Measurements from ENCODE around the gene EGLN3. TPM values are rescaled to one million over a fixed set of nuclear protein-coding genes. Genes with fewer than 3 reads are reported as not detected.

EGLN3 gene
- total and polyA plus RNA-seq, 2 of the 13 experiments (the other 11 are each of a cell fraction or from before 2014, with no cell fraction given) = 0.18 to 27.3 TPM

DNA sequence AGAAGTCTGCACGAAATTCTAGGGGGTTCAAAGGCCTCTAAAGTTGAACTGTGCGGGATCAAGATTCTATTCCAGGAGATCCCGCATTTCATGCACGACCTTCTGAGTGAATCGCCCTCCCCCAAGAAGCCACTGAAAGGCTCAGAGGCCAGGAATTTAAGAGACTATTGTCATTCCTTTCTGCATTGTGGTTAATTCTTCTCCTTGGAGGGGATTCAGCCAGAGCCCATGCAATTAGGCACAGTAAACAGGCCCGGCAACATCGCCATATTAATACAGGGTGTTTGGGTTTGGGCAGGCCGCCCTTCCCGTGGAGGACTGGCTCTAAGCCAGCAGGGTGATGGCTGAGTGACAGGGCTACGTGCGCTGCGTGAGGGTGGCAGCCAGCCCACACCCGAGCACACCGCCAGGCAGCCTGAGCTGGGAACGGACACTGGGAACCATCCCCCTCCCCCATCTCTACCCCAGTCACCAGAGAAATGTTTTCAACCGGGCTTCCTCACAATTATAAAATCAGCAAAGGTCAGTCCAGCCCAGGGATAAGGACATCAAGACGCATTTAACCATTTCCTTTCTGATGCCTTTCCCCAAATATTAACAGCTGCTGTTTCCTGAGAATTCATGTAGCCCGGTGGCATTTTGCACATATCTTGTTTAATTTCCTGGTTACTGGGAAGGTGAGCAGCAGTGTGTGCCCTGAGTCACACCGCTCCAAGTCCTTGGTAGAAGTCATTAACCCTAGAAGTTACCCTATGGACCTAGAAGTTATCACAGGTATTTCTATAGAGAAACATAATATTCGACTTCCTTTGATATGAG, 12.5 kb downstream of the EGLN3 start (continued):
- TF ChIP-seq, protein P1, sequence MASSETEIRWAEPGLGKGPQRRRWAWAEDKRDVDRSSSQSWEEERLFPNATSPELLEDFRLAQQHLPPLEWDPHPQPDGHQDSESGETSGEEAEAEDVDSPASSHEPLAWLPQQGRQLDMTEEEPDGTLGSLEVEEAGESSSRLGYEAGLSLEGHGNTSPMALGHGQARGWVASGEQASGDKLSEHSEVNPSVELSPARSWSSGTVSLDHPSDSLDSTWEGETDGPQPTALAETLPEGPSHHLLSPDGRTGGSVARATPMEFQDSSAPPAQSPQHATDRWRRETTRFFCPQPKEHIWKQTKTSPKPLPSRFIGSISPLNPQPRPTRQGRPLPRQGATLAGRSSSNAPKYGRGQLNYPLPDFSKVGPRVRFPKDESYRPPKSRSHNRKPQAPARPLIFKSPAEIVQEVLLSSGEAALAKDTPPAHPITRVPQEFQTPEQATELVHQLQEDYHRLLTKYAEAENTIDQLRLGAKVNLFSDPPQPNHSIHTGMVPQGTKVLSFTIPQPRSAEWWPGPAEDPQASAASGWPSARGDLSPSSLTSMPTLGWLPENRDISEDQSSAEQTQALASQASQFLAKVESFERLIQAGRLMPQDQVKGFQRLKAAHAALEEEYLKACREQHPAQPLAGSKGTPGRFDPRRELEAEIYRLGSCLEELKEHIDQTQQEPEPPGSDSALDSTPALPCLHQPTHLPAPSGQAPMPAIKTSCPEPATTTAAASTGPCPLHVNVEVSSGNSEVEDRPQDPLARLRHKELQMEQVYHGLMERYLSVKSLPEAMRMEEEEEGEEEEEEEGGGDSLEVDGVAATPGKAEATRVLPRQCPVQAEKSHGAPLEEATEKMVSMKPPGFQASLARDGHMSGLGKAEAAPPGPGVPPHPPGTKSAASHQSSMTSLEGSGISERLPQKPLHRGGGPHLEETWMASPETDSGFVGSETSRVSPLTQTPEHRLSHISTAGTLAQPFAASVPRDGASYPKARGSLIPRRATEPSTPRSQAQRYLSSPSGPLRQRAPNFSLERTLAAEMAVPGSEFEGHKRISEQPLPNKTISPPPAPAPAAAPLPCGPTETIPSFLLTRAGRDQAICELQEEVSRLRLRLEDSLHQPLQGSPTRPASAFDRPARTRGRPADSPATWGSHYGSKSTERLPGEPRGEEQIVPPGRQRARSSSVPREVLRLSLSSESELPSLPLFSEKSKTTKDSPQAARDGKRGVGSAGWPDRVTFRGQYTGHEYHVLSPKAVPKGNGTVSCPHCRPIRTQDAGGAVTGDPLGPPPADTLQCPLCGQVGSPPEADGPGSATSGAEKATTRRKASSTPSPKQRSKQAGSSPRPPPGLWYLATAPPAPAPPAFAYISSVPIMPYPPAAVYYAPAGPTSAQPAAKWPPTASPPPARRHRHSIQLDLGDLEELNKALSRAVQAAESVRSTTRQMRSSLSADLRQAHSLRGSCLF (CRISPR knock-in tag; IDR thresholded peaks at IDR 0.05; ENCODE audit: borderline replicate concordance) = no peak
- TF ChIP-seq SPEN (CRISPR knock-in tag; IDR thresholded peaks at IDR 0.05; ENCODE audit: low read depth) = peak; percentile 80
- no peak for TF ChIP-seq MAFK (conservative IDR thresholded peaks at IDR 0.05 in 1 of 2, IDR thresholded peaks at IDR 0.05 in 1 of 2; ENCODE audit: low read length in 2 of 2)
- TF ChIP-seq ZNF496 (CRISPR knock-in tag; IDR thresholded peaks at IDR 0.05; ENCODE audit: insufficient replicate concordance) = no peak
- no peak for TF ChIP-seq ZNF256 (CRISPR knock-in tag; conservative IDR thresholded peaks at IDR 0.05)
- TF ChIP-seq PHF21A (CRISPR knock-in tag; IDR thresholded peaks at IDR 0.05) = peak; percentile 46; the same call in 1 of the 2 replicates
- TF ChIP-seq NRL (CRISPR knock-in tag; IDR thresholded peaks at IDR 0.05; ENCODE audit: borderline replicate concordance) = no peak; the same call in 1 of the 2 replicates
- no peak for TF ChIP-seq NBN (conservative IDR thresholded peaks at IDR 0.05)
- TF ChIP-seq CC2D1A (CRISPR knock-in tag; IDR thresholded peaks at IDR 0.05) = no peak
- no peak for TF ChIP-seq SMAD1 (CRISPR knock-in tag; IDR thresholded peaks at IDR 0.05; ENCODE audit: borderline replicate concordance, low read depth)
- TF ChIP-seq, protein P2, sequence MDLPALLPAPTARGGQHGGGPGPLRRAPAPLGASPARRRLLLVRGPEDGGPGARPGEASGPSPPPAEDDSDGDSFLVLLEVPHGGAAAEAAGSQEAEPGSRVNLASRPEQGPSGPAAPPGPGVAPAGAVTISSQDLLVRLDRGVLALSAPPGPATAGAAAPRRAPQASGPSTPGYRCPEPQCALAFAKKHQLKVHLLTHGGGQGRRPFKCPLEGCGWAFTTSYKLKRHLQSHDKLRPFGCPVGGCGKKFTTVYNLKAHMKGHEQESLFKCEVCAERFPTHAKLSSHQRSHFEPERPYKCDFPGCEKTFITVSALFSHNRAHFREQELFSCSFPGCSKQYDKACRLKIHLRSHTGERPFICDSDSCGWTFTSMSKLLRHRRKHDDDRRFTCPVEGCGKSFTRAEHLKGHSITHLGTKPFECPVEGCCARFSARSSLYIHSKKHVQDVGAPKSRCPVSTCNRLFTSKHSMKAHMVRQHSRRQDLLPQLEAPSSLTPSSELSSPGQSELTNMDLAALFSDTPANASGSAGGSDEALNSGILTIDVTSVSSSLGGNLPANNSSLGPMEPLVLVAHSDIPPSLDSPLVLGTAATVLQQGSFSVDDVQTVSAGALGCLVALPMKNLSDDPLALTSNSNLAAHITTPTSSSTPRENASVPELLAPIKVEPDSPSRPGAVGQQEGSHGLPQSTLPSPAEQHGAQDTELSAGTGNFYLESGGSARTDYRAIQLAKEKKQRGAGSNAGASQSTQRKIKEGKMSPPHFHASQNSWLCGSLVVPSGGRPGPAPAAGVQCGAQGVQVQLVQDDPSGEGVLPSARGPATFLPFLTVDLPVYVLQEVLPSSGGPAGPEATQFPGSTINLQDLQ (CRISPR knock-in tag; IDR thresholded peaks at IDR 0.05) = no peak; the same call in 1 of the 2 replicates
- TF ChIP-seq, protein P3, sequence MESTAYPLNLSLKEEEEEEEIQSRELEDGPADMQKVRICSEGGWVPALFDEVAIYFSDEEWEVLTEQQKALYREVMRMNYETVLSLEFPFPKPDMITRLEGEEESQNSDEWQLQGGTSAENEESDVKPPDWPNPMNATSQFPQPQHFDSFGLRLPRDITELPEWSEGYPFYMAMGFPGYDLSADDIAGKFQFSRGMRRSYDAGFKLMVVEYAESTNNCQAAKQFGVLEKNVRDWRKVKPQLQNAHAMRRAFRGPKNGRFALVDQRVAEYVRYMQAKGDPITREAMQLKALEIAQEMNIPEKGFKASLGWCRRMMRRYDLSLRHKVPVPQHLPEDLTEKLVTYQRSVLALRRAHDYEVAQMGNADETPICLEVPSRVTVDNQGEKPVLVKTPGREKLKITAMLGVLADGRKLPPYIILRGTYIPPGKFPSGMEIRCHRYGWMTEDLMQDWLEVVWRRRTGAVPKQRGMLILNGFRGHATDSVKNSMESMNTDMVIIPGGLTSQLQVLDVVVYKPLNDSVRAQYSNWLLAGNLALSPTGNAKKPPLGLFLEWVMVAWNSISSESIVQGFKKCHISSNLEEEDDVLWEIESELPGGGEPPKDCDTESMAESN (CRISPR knock-in tag; conservative IDR thresholded peaks at IDR 0.05) = no peak
- peak; percentile 53 for TF ChIP-seq NFIC (IDR thresholded peaks at IDR 0.05; ENCODE audit: low read length)
- TF ChIP-seq AGO1 (IDR thresholded peaks at IDR 0.05; ENCODE audit: low read depth, low read length, poor library complexity, severe bottlenecking) = no peak
- no peak for TF ChIP-seq HNRNPK (IDR thresholded peaks at IDR 0.05; ENCODE audit: low read depth, low read length, poor library complexity, severe bottlenecking)
- no peak for TF ChIP-seq SYNCRIP (IDR thresholded peaks at IDR 0.05; ENCODE audit: insufficient read depth, low read depth, low read length)
- no peak for TF ChIP-seq ZNF260 (CRISPR knock-in tag; IDR thresholded peaks at IDR 0.05; ENCODE audit: borderline replicate concordance, low read depth)
